Activated naive CD8-positive, alpha-beta T cell treated with anti-CD3 and anti-CD28 coated beads for 36 hours (primary cell): ENCODE results near the gene FAM107B. TPM values are rescaled to one million over a fixed set of nuclear protein-coding genes. Genes with fewer than 3 reads are reported as not detected.

ENCODE experiments used
- DNase-seq: peaks from one replicate; pipeline ENCODE4 v3.0.0; 2021
- H3K27ac Mint-ChIP-seq: one replicate; pipeline ENCODE4 v1.8.0; 2022; ENCODE audit warnings: mild to moderate bottlenecking, moderate library complexity, mixed read lengths
- H3K27me3 Mint-ChIP-seq: one replicate; pipeline ENCODE4 v1.8.0; 2022; ENCODE audit warnings: mild to moderate bottlenecking, mixed read lengths
- H3K36me3 Mint-ChIP-seq: one replicate; pipeline ENCODE4 v1.8.0; 2021; ENCODE audit warnings: mild to moderate bottlenecking, mixed read lengths
- H3K4me1 Mint-ChIP-seq: one replicate; pipeline ENCODE4 v1.8.0; 2021; ENCODE audit warnings: mixed read lengths
- H3K4me3 Mint-ChIP-seq: one replicate; pipeline ENCODE4 v1.8.0; 2022; ENCODE audit warnings: mild to moderate bottlenecking, moderate library complexity, mixed read lengths
- H3K9me3 Mint-ChIP-seq: one replicate; pipeline ENCODE4 v1.8.0; 2022; ENCODE audit warnings: mixed read lengths
- total RNA-seq, 2 experiments: library from RNA; stranded (reverse); gene quantifications; one replicate each; pipeline ENCODE4 v1.2.3, GENCODE V29; 2021

The FAM107B gene
- total RNA-seq, 2 experiments from 2014 or later, result 195 to 203 TPM

DNA sequence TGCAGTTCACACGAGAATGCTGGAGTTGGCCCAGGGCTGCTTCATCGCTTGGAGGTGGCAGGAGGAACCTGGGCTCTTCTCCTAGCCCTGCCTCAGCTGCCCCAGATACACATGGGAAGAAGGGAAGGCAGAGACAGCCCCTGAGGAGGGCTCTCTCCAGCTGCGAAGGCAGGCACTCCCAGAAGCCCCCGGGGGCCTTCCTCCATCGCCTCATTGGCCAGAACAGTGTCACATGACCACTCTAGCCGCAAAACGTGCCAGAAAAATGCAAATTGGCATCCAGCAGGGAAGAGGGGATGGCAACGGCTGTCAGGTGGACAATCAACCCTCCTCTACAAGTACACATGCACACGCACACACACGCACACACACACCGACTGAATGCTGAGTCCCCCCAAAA, 226.2 kb downstream of the FAM107B start:
- H3K27me3 Mint-ChIP-seq, result no peaks in the 10 kb centered on the region
- H3K4me3 Mint-ChIP-seq, result no peak overlapping the region
- no peak overlapping the region for H3K27ac Mint-ChIP-seq
- no peak for DNase-seq
- H3K36me3 Mint-ChIP-seq, result peaks cover 67% of the 10 kb centered on the region
- peaks cover 82% of the 10 kb centered on the region for H3K4me1 Mint-ChIP-seq
- H3K9me3 Mint-ChIP-seq, result no peaks in the 10 kb centered on the region

DNA sequence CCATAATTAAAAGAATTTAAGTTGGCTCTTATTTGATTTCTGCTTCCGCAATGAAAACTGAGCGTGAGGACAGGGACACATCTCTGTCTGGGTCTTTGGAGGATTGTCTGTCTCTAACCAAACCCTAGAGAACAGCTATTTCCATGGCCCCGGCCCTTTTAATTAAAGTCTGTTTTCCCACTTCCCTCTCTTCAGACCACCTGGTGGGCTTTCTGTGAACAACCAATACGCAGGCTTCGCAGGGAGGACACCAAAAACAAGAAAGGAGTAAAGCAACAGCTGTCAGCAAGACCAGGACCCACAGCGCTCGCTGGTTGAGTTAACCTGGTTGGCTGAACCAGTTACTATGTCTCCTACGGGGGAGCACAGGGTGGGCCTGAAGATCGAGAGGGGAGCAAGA, 226.9 kb downstream of the FAM107B start:
- DNase-seq, result no peak
- Mint-ChIP-seq H3K4me1 (peaks cover 82% of the 10 kb centered on the region), H3K36me3 (peaks cover 61% of the 10 kb centered on the region), H3K4me3 (no peak overlapping the region), H3K27ac (peak overlapping the region; percentile 46), H3K9me3 (no peaks in the 10 kb centered on the region), H3K27me3 (no peaks in the 10 kb centered on the region)

DNA sequence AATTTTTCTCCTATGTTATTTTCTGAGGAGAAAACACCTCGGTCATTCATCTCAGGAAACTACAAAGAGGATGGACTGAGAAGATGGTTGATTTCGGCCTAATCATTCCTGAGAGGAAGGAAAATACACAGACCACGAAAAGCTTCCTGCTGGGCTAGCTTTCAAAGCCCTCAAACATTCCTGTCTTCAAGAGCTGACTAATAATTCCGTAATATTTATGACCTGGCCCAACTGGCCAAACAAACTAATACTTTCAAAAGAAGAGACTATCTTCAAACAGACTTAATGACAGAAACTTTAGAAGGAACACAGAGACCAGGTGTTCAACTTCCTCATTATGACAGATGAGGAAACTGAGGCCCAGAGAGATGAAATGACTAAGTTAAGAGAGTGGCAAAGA, 228.9 kb downstream of the FAM107B start:
- Mint-ChIP-seq H3K4me3 (no peak overlapping the region), H3K27me3 (no peaks in the 10 kb centered on the region), H3K27ac (peak overlapping the region; percentile 66), H3K4me1 (peaks cover 81% of the 10 kb centered on the region), H3K36me3 (peaks cover 59% of the 10 kb centered on the region), H3K9me3 (no peaks in the 10 kb centered on the region)
- DNase-seq, result no peak

- Mint-ChIP-seq H3K4me1 (peaks cover 81% of the 10 kb centered on the region), H3K4me3 (peak overlapping the region; percentile 5), H3K27me3 (no peaks in the 10 kb centered on the region), H3K9me3 (no peaks in the 10 kb centered on the region), H3K27ac (peak overlapping the region; percentile 88), H3K36me3 (peaks cover 56% of the 10 kb centered on the region)
- no peak for DNase-seq
Measured at GRCh38 chr10:14543904-14544210, 230.8 kb downstream of the FAM107B start.

GRCh38 chr10:14543046-14543903, 231.4 kb downstream of the FAM107B start:
- peak overlapping the region; percentile 88 for H3K27ac Mint-ChIP-seq
- no peaks in the 10 kb centered on the region for H3K9me3 Mint-ChIP-seq
- peaks cover 78% of the 10 kb centered on the region for H3K4me1 Mint-ChIP-seq
- H3K36me3 Mint-ChIP-seq, result peaks cover 54% of the 10 kb centered on the region
- no peaks in the 10 kb centered on the region for H3K27me3 Mint-ChIP-seq
- H3K4me3 Mint-ChIP-seq, result peak overlapping the region; percentile 60
- peak; percentile 42 for DNase-seq

GRCh38 chr10:14541379-14541778, 233.3 kb downstream of the FAM107B start:
- Mint-ChIP-seq H3K9me3 (no peaks in the 10 kb centered on the region), H3K36me3 (peaks cover 52% of the 10 kb centered on the region), H3K4me1 (peaks cover 68% of the 10 kb centered on the region), H3K27me3 (no peaks in the 10 kb centered on the region), H3K27ac (peak overlapping the region; percentile 79), H3K4me3 (no peak overlapping the region)
- no peak for DNase-seq

DNA sequence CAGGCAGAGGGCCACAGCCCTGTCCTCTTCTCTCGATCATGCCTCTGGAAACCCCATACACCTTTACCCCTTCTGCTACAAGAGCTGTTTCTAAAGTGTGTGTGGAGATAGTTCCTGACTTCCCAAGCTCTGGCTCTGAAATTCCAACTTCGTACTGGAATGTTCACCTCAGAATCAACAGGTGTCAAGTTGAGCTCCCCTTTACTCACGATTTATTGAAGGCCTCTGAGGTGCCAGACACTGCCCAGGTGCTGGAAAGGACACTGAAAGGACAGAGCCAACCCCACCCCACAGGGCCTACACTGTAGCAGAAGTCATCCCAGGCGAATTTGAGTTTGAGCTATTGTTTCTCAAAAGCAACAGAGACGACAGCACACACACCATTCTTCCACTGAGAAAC, 234.1 kb downstream of the FAM107B start:
- Mint-ChIP-seq H3K27me3 (no peaks in the 10 kb centered on the region), H3K36me3 (peaks cover 49% of the 10 kb centered on the region), H3K9me3 (no peaks in the 10 kb centered on the region), H3K4me3 (peak overlapping the region; percentile 39), H3K4me1 (peaks cover 68% of the 10 kb centered on the region), H3K27ac (peak overlapping the region; percentile 79)
- no peak for DNase-seq

GRCh38 chr10:14540062-14540461, 234.6 kb downstream of the FAM107B start:
- Mint-ChIP-seq H3K27ac (peak overlapping the region; percentile 79), H3K9me3 (no peaks in the 10 kb centered on the region), H3K36me3 (peaks cover 53% of the 10 kb centered on the region), H3K4me1 (peaks cover 71% of the 10 kb centered on the region), H3K27me3 (no peaks in the 10 kb centered on the region), H3K4me3 (no peak overlapping the region)
- no peak for DNase-seq

- peaks cover 55% of the 10 kb centered on the region for H3K36me3 Mint-ChIP-seq
- peaks cover 72% of the 10 kb centered on the region for H3K4me1 Mint-ChIP-seq
- no peaks in the 10 kb centered on the region for H3K27me3 Mint-ChIP-seq
- DNase-seq, result no peak
- H3K4me3 Mint-ChIP-seq, result no peak overlapping the region
- H3K9me3 Mint-ChIP-seq, result no peaks in the 10 kb centered on the region
- peak overlapping the region; percentile 79 for H3K27ac Mint-ChIP-seq
Measured at GRCh38 chr10:14539176-14539575, 235.5 kb downstream of the FAM107B start.

GRCh38 chr10:14536241-14537213, 238.2 kb downstream of the FAM107B start:
- DNase-seq, result peak; percentile 35
- H3K4me3 Mint-ChIP-seq, result no peak overlapping the region
- no peaks in the 10 kb centered on the region for H3K27me3 Mint-ChIP-seq
- no peak overlapping the region for H3K27ac Mint-ChIP-seq
- H3K4me1 Mint-ChIP-seq, result peaks cover 70% of the 10 kb centered on the region
- H3K36me3 Mint-ChIP-seq, result peaks cover 60% of the 10 kb centered on the region
- no peaks in the 10 kb centered on the region for H3K9me3 Mint-ChIP-seq

DNA sequence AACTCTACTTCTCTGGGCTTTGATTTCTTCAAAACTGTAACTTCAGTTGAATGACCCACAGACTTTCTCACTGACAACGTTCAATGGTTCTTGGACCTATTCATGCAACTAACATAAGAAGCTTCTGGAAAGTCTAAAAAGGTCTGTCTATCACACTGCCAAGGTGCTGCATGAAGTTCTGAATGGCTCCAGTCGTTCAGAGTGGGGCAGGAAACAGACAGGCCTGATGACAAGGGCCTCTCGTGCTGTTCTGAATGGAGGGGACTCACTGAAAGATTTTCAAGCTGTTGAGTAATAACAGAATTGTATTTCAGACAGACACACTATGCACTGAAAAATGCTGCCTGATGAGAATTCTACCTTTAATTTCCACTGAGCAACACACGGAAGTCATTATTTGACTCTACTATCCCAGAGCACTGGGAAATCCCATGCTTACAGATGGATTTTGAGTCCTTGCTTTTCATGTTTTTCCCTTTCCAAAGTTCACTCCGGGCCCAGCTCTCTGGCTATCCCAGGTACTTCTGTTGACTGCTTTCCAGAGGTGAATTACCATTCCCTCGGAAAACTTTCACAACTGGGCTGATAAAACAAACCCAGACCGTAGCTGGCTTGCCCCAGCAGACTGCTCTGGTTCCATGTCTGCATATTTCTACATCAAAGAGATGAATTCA, 239.1 kb downstream of the FAM107B start:
- DNase-seq, result no peak
- no peak overlapping the region for H3K4me3 Mint-ChIP-seq

DNA sequence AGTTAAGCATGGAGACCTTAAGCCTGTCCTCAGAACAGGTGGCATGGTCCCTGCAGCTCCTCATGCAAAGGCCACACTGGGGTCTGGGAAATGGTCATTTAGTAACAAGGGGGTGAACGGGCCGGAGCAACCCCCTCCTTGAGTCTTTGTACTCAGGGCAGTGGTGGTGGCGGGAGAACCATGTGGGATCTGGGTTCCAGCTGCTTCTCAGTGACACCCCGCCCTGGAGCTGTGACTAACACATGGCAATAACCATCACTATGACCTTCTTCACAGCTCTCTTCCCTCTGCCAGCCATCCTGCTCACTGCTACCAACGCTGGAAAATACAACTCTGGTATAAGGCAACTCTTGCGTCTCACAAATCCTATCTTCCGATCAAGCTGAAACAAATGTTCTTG, 240.5 kb downstream of the FAM107B start:
- H3K27ac Mint-ChIP-seq, result no peak overlapping the region
- no peak overlapping the region for H3K4me3 Mint-ChIP-seq
- H3K9me3 Mint-ChIP-seq, result no peaks in the 10 kb centered on the region
- H3K36me3 Mint-ChIP-seq, result peaks cover 61% of the 10 kb centered on the region
- DNase-seq, result no peak
- H3K27me3 Mint-ChIP-seq, result no peaks in the 10 kb centered on the region
- H3K4me1 Mint-ChIP-seq, result peaks cover 68% of the 10 kb centered on the region

More for the DNA sequence above, 239.1 kb downstream of the FAM107B start:
- Mint-ChIP-seq H3K36me3 (peaks cover 56% of the 10 kb centered on the region), H3K4me1 (peaks cover 67% of the 10 kb centered on the region), H3K27me3 (no peaks in the 10 kb centered on the region), H3K27ac (peak overlapping the region; percentile 53), H3K9me3 (no peaks in the 10 kb centered on the region)

DNA sequence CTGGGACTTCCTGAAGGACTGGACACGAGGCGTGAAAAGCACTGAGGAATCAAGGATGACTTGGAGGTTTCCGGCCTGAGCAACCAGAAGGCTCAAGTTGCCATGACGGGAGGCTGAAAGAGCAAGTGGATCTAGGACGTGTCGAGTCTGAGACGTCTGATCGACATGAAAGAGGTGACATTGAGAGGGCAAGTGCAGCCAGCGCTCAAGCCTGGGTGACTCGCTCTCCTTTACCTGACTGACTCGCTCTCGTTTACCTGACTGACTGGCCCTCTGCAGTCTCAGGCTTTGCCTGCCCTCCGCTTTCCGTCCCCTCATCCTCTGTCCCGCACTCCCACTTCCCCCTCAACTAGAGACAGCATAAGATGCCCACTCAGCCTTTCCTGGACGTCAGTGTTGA, 241.4 kb downstream of the FAM107B start:
- peaks cover 73% of the 10 kb centered on the region for H3K4me1 Mint-ChIP-seq
- DNase-seq, result no peak
- H3K36me3 Mint-ChIP-seq, result peaks cover 63% of the 10 kb centered on the region
- no peak overlapping the region for H3K4me3 Mint-ChIP-seq
- no peaks in the 10 kb centered on the region for H3K27me3 Mint-ChIP-seq
- H3K27ac Mint-ChIP-seq, result peak overlapping the region; percentile 12
- H3K9me3 Mint-ChIP-seq, result no peaks in the 10 kb centered on the region

DNA sequence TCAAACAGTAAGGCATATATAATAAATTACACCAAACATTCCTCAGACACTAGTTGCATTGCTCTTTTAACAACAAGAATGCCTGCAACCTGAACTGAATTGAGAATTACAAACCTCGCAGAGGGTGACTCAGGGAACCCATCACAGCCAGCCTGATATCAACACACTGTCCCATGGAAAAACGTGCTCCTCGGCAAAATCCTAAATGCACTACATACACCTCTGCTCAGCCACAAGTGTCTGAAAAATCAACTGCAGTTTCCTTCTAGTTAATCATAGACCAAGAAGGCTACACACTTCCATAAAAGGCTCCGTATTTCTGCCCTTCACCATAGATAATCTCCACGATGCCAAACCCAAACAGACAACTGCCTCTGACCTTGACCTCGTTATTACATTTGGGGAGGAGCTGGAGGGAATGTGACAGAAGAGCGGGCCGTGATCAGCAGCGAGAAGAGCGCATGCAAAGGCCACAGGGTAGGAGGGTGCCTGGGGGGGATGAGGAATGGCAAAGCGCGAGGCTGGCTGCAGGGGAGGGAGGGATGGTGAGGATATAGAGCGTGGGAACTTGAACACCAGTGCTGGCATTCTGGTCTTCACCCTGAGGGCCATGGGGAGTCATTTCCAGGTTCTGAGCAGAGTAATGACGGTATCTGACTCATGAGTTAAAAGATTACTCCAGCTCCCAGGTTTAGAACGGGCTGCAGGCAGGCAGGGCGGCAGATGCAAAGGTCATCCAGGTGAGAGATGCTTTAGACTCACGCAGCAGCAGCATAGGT, 242.0 kb downstream of the FAM107B start:
- Mint-ChIP-seq H3K27me3 (no peaks in the 10 kb centered on the region), H3K4me1 (peaks cover 78% of the 10 kb centered on the region), H3K9me3 (no peaks in the 10 kb centered on the region), H3K4me3 (no peak overlapping the region), H3K36me3 (peaks cover 60% of the 10 kb centered on the region), H3K27ac (no peak overlapping the region)
- DNase-seq, result no peak
